HG02885 (cell line): Measurements from ENCODE around the gene PTCD1.
"Not testable (repeated sequence)": the region's sequence is repeated elsewhere in the genome, so short reads cannot be mapped to it uniquely, and the experiment has no call there.

ENCODE experiments used
- ATAC-seq: cut with Tn5 transposase; IDR thresholded peaks from one replicate; pipeline ENCODE4 v1.9.1; 2021; ENCODE audit warnings: mild to moderate bottlenecking; ENCODE audit not compliant: unreplicated experiment, poor library complexity

The PTCD1 gene

DNA sequence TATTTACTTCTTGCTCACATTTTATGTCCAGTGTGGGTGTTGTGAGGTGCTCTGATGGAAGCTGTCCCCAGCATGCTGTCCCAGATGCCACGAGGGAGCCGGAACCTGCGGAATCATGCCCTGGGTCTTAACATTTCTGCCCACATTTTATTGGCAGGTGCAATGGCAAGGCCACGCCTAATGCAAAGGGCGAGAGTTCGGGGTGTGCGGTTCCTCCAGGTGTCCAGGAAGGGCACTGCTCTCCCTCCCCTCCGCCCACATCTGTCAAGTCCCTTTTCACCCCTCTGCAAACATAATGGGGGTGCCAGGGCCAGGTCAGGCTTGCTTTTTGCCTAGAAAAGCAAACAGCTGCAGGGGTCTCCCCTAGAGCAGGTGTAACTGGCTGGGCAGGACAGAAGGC lies 46.6 kb downstream of the PTCD1 start:
- ATAC-seq: no peak

- no peak for ATAC-seq
These were observed 47.5 kb downstream of the PTCD1 start for GRCh38 chr7:99390941-99391602.

- no peak for ATAC-seq
These were observed 48.8 kb downstream of the PTCD1 start for GRCh38 chr7:99389772-99390171.

GRCh38 chr7:99387912-99388311 lies 50.7 kb downstream of the PTCD1 start:
- ATAC-seq: no peak

GRCh38 chr7:99387239-99387635 lies 51.4 kb downstream of the PTCD1 start:
- ATAC-seq: not testable (repeated sequence)

GRCh38 chr7:99386584-99387238 lies 51.9 kb downstream of the PTCD1 start:
- no peak for ATAC-seq

- no peak for ATAC-seq
These were observed 53.0 kb downstream of the PTCD1 start for GRCh38 chr7:99385564-99385963.

GRCh38 chr7:99384523-99384922 lies 54.1 kb downstream of the PTCD1 start:
- ATAC-seq: no peak

GRCh38 chr7:99383791-99384370 lies 54.7 kb downstream of the PTCD1 start:
- ATAC-seq: no peak

GRCh38 chr7:99383203-99383602 lies 55.4 kb downstream of the PTCD1 start:
- no peak for ATAC-seq

GRCh38 chr7:99381664-99382075 lies 56.9 kb downstream of the PTCD1 start:
- ATAC-seq: no peak

DNA sequence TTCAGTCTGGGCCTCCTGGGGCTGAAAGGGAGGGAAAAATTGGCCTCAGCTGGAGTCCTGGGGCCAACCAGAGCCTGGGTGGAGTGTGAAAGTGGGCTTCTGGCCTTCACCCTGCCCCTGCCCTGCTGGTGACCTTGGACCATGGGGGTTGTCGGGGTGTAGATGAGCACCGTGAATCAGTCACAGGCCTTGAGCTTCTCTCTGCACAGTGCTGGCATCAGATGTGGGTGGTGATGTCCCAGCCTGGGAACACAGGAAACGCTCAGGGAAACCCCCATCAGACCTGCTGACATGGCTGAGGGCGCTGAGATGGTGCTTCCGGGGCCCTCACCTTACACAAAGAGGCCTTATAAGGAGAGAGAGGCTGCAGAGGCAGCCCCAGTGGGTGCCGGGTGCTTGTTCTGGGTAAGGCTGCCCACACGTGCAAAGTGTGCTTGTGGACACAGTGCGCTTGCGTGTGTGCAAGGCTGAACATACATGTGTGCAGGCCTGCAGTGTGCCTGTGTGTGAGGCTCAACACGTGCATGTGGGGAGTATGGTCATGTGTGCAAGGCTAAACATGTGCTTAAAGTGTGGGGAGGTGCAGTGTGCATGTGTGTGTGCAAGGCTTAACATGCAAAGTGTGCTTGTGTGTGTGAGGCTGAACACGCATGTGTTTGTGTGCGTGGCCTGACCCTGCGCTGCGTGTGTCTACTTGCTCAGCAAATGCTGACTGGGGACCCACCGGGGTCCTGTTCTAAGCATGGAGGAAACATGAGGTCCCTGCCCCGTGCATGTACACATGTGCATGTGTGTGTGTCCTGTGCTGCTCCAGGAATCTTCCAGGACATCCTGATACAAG lies 57.6 kb downstream of the PTCD1 start:
- peak; percentile 81 for ATAC-seq

DNA sequence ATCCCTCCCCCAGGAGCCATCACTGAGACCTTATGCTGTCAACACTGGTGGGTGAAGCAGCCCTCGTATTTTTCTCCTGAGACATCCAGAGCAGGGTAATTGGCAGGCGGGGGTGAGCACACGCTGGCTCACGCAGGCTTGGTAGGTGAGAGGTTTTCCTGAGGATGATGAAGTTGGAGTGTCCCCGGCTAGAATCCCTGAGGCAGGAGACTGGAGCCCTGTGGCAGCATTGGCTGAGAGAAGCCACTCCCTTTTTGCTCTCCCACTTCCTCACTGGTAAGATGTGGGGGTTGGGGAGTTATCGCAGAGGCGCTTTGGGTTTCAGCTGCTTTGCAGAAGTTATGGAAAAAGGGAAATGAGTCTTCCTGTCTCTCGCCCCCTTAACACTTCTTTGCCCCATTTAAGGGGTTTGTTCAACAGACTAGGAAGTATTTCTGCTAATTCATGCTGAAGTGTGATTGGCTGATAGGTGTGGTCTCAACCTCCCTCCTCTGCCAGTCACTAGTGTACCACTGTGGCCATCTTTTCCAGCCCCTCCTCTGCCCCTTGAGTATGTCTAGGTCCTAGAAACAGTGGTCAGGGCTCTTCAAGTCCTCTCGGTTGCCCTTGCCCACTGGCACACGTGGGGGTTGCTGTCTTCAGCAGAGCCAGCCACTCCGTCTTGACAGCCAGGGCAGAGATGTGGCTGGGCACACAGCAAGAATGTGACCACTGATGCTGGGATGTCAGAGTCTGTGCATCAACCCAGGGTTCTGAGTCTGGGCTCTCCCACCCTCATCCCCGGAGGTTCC lies 58.4 kb downstream of the PTCD1 start:
- peak; percentile 36 for ATAC-seq

DNA sequence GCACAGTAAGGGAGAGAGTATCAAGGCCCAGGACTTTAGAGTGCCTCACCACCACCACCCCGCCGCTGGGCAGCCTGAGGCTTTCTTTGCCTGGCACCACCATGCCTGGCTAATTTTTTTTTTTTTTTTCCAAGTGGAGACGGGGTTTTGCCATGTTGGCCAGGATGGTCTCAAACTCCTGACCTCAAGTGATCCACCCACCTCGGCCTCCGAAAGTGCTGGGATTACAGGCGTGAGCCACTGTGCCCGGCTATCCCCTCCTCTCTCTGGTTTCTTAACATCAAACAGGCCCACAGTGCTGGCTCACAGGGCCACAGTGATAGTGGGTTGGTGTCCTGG lies 58.9 kb downstream of the PTCD1 start:
- not testable (repeated sequence) for ATAC-seq

GRCh38 chr7:99379043-99379577 lies 59.5 kb downstream of the PTCD1 start:
- ATAC-seq: no peak

GRCh38 chr7:99375070-99375807 lies 63.4 kb downstream of the PTCD1 start:
- peak; percentile 50 for ATAC-seq

- peak; percentile 64 for ATAC-seq
These were observed 64.2 kb downstream of the PTCD1 start, which contains the start of gene ARPC1B for GRCh38 chr7:99374111-99375064. Gene ARPC1B, plus strand, starts transcription at chr7:99374730. Its CDS starts 10,985 bp downstream, at chr7:99385715.
